Measurements from ENCODE around the gene RGS6.

- TF ChIP-seq CTCF (IDR thresholded peaks at IDR 0.05): no peak
- TF ChIP-seq POLR2AphosphoS5 (IDR thresholded peaks at IDR 0.05): no peak
- TF ChIP-seq EP300 (IDR thresholded peaks at IDR 0.05): no peak
- TF ChIP-seq POLR2A (IDR thresholded peaks at IDR 0.05; ENCODE audit: low read depth): no peak
Measured at GRCh38 chr14:72142328-72142727, 210.1 kb downstream of the RGS6 start.
